HG03457 (cell line): Measurements from ENCODE around the gene TIMM50.
A peak's percentile ranks its signal among the peaks of the same experiment; 100 is the strongest.
"Not testable (repeated sequence)": the region's sequence is repeated elsewhere in the genome, so short reads cannot be mapped to it uniquely, and the experiment has no call there.

ENCODE experiments used
- ATAC-seq: cut with Tn5 transposase; IDR thresholded peaks from one replicate; pipeline ENCODE4 v1.9.1; 2021; ENCODE audit warnings: moderate number of reproducible peaks; ENCODE audit not compliant: unreplicated experiment

TIMM50 gene

DNA sequence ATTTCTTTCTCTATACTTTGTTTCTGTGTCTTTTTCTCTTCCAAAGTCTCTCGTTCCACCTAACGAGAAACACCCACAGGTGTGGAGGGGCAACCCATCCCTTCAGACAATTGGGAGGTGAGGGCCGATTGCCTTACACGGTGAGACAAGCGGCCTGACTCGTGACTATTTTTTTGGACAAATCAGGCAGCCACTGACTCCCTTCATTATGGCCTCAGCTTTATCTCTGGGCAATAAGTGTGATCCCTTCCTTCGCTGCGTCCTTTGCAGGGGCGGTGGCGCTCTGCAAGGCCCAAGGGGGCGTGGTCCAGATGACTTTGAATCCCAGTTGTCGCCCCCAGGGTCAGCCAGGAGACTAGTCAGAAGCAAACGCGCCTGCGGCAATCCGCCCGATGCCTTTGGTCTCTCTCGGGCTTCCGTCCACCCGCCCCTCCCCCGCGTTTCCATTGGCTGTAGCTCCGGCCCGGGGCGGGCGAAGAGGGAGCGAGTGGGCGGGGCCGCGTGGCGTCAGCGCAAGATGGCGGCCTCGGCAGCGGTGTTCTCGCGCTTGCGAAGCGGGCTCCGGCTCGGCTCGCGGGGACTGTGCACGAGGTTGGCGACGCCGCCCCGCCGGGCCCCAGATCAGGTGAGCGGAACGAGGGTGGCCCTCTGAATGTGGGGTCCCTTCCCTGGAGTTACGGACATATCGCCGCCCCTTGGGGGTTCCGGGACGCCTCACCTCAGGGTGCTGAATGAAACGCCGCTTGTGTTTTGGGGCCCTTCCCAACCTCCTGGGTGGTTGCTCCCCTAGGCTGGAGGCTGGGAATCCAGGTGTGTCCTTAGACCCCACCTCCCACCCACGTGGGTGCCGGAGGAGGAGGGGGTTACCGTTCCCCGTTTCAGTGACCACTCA lies at the start of gene TIMM50:
TSS of gene TIMM50 (plus strand) at position 502 of the 892 bp plus-strand sequence. CDS start at position 518, 16 bp downstream.
- ATAC-seq = peak; percentile 66

- no peak for ATAC-seq
These were observed 48.0 kb upstream of the TIMM50 start for GRCh38 chr19:39432677-39433025.

GRCh38 chr19:39433480-39434079 lies 47.1 kb upstream of the TIMM50 start:
- ATAC-seq = no peak

GRCh38 chr19:39434123-39435076 lies 46.2 kb upstream of the TIMM50 start:
- no peak for ATAC-seq

DNA sequence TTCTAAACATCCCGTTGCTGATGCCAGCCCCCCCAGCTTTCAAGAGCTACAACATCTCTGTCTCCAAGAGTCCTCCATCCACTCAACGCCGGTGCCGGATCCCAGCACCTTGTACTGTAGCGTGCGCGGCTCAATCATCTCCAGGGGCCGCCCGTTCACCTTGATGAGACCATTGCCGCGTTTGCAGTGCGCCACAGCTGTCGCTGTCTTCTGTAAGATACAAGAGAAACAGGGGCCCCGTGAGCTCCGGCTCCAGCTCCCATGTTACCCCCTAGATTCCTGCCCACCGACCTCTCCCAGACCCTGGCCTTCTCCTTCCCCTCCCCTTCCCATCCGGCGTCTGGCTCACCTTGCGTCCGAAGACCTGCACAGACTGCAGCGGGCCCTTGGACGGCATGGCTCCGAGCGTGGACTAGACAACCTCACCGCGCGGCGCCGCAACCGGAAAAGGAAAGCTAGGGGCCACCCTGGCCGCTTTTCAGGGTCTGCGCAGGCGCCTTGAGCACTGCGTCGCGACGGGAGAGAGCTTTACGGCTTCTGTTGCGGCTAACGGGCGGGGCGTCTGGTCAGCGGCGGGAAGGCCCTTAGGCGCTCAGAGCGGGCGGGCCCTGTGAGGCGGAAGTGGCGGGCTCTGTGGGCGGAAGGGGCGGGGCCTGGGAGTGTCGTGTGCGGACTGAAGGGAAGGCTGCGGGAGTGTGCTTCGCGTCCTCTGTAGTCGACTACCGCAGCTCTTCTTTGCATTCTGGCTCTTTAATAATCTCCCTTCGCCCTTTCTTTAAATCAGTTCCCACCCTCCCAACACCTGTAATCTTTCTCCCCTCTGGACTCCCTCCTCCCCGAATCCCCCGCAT lies 44.9 kb upstream of the TIMM50 start, which contains the start of gene RPS16:
TSS of gene RPS16 (minus strand) at position 451 of the 851 bp plus-strand sequence. CDS start at position 397, 54 bp downstream.
- ATAC-seq = peak; percentile 49

DNA sequence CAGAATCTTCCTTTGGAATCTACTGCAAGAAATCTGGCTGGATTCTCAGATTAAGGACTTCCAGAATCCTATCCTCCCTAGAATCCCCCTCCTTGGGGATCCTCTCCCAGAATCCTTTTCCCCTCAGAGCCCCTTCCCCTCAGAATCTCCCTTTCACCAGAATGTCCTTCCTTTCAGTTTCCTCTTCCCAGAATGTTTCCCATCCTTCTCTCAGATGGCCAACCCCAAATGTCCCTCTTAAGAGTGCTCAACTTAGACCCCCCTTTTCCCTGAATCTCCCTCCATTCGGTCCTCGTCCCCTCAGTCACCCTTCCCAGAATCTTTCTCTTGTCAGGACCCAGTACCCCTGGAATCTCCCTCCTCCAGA lies 44.3 kb upstream of the TIMM50 start:
- no peak for ATAC-seq

GRCh38 chr19:39438270-39438934 lies 42.2 kb upstream of the TIMM50 start:
- ATAC-seq = no peak

DNA sequence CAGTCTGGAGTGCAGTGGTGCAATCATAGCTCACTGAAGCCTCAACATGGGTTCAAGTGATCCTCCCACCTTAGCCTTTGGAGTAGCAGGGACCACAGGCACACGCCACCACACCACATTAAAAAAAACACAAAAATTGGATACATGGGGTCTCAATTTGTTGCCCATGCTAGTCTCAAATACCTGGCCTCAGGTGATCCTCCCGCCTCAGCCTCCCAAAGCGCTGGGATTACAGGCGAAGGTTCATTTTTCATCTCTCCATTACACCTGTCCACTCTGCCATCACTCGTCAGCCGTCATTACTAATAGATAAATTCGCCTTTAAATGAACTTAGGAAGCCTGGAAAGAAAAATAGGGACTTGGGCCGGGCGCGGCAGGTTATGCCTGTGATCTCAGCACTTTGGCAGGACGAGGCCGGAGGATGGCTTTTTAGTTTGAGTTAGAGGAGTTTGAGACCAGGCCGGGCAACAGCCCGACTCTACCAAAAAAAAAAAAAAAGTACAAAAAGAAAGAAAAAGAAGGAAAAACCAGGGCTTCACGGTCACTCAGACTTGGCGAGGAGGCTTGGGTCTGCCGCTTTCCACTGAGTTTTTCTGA lies 35.9 kb upstream of the TIMM50 start:
- ATAC-seq = no peak

GRCh38 chr19:39445196-39446111 lies 35.2 kb upstream of the TIMM50 start, which contains the start of gene SUPT5H:
TSS of gene SUPT5H (plus strand) at chr19:39445582. CDS start at chr19:39445891, 309 bp downstream.
- ATAC-seq = peak; percentile 67

DNA sequence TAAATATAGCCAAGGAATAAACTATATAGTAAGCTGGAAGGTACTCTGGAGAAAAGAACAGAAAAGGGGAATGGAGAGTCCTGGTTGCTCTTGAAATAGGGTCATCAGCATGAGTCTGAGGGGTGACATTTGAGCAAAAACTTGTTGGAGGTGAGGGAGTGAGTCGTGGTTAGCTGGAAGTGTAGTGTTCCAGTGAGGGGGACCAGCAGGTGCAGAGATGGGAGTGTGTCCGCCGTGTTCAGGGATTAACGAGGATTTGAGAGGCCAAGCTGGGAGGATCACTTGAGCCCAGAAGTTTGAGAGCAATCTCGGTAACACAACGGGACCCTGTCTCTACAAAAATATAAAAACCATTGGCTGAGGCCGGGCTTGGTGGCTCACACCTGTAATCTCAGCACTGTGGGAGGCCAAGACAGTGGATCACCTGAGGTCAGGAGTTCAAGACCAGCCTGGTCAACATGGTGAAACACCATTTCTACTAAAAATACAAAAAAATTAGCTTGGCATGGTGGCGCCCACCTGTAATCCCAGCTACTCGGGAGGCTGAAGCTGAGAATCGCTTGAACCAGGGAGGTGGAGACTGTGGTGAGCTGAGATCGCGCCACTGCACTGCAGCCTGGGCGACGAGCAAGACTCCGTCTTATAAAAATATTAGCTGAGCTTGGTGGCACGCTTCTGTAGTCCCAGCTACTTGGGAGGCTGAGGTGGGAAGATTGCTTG lies 34.1 kb upstream of the TIMM50 start:
- no peak for ATAC-seq

GRCh38 chr19:39448271-39448670 lies 32.4 kb upstream of the TIMM50 start:
- no peak for ATAC-seq

DNA sequence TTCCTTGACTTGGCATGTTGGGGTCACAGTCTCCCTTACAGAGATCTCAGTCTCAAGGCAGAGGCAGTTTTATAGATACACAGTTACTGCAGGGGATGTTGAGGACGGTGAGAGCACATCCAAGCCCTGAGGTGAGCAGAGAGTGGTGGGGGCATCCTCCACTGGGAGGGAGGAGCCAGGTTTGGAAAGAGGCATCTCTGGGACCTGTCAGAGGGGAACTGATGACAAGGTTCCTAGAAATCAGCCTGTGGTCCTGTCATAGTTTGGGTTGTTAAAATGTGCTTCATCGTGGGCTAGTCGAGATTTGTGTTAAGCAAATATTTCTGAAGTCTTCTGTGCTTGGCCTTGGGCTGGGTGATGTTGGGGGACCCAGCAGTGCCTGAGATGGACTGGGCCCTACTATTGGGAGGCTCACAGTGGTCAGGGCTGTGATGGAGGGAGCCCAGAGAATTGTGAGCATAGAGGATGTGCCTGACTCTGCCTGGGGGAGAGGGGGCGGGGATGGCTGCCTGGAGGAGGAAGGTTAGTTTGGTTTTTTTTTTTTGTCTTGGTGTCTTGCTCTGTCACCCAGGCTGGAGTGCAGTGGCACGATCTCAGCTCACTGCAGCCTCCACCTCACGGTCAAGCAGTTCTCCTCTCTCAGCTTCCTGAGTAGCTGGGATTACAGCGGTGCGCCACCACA lies 31.4 kb upstream of the TIMM50 start:
- ATAC-seq = no peak

DNA sequence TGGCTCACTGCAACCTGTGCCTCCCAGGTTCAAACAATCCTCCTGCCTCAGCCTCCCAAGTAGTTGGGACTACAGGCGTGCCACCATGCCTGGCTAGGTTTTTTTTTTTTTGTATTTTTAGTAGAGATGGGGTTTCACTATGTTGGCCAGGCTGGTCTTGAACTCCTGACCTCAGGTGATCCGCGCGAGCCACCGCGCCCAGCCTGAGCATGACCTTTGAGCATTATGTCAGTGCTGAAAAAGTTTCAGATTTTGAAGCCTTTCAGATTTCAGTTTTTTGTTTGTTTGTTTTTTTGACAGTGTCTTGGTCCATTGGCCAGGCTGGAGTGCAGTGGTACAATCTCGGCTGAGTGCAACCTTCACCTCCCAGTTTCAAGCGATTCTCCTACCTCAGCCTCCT lies 29.4 kb upstream of the TIMM50 start:
- ATAC-seq = not testable (repeated sequence)

DNA sequence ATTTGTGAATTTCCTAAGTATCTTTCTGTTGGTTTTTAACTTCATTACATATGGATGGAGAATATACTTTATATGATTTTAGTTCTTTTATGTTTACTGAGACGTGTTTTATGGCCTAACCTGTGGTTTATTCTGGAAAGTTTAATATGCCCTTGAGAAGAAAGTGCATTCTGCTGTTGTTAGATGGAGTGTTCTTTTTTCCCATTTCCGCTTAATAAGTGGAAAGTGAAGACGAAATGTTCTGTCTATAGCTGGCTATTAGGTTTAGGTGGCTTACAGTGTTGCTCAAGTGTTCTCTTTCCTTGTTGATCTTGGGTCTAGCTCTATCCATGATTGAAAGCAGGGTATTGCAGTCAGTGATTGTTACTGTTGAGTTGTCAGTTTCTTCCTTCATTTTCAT lies 17.2 kb upstream of the TIMM50 start:
- no peak for ATAC-seq

- no peak for ATAC-seq
These were observed 14.5 kb upstream of the TIMM50 start for GRCh38 chr19:39465956-39466747.

DNA sequence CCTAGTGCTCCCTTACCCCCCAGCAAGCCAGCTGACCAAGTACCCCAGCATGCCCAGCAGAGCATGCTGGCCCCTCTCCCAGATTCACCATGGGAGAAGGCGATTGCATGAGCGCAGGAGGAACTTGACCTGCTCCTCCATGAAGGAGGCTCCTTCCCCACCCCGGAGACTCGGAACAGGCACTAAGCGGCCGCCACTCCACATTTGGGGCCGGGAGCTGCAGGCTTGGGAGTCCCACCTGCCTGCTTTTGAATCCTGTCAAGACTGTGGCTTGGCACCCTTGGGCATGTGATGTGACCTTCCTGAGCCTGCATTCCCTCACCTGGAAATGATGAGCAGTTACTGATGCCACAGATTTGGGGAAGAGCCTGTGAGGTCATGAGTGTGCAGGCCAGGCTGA lies 12.7 kb upstream of the TIMM50 start:
- no peak for ATAC-seq
